Cardiac fibroblast (primary cell): ENCODE results near the gene ECM1.

Source experiments
- DNase-seq, 2 donors: peaks; one replicate each; pipeline versions ENCODE4 v3.0.0 to v3.0.0-alpha.2; 2010; ENCODE audit warnings: low read depth in 2 of 2
- H3K4me3 ChIP-seq, 2 donors: replicated peaks in 1 of 2; 1 replicate in 1 of 2; 2 replicates in 1 of 2; pipeline ENCODE4 v1.5.1; 2011; ENCODE audit warnings: low read depth in 2 of 2, low read length in 2 of 2, mild to moderate bottlenecking in 2 of 2, moderate library complexity in 1 of 2
- TF ChIP-seq, protein P1 (sequence below): IDR thresholded peaks from one replicate; pipeline ENCODE4 v1.5.1; 2011; ENCODE audit warnings: low read depth, mild to moderate bottlenecking, low read length, inconsistent platforms

The ECM1 gene

DNA sequence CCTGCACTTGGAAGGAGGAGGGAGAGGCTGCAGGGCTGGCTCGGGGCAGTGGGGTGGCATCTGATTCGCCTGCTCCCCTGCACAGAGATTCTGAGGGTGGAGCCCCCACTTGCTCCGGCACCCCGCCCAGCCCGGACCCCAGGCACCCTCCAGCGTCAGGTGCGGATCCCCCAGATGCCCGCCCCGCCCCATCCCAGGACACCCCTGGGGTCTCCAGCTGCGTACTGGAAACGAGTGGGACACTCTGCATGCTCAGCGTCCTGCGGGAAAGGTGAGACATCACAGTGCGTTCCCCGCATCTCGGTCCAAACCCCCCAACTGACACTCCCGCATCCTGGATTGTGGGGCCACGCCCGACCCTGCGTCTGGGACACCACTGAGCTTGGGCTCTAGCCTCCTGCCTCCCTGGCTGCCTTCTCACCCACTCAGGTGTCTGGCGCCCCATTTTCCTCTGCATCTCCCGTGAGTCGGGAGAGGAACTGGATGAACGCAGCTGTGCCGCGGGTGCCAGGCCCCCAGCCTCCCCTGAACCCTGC, 49.2 kb downstream of the ECM1 start:
- H3K4me3 ChIP-seq, result no peak overlapping the region
- TF ChIP-seq, protein P1, sequence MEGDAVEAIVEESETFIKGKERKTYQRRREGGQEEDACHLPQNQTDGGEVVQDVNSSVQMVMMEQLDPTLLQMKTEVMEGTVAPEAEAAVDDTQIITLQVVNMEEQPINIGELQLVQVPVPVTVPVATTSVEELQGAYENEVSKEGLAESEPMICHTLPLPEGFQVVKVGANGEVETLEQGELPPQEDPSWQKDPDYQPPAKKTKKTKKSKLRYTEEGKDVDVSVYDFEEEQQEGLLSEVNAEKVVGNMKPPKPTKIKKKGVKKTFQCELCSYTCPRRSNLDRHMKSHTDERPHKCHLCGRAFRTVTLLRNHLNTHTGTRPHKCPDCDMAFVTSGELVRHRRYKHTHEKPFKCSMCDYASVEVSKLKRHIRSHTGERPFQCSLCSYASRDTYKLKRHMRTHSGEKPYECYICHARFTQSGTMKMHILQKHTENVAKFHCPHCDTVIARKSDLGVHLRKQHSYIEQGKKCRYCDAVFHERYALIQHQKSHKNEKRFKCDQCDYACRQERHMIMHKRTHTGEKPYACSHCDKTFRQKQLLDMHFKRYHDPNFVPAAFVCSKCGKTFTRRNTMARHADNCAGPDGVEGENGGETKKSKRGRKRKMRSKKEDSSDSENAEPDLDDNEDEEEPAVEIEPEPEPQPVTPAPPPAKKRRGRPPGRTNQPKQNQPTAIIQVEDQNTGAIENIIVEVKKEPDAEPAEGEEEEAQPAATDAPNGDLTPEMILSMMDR, result no peak
- DNase-seq, result no peak

DNA sequence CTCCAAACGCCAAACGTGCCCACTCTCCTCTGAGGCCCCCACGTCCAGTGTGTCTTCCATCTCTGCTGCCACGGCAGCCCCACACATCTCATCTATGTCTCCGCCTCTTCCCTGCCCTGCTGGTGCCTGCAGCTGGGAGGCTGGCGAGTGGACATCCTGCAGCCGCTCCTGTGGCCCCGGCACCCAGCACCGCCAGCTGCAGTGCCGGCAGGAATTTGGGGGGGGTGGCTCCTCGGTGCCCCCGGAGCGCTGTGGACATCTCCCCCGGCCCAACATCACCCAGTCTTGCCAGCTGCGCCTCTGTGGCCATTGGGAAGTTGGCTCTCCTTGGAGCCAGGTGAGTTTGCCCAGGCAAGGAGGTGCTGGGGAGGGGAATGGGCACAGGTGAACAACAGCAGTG, 49.9 kb downstream of the ECM1 start:
- TF ChIP-seq, protein P1, result no peak
- H3K4me3 ChIP-seq, result no peak overlapping the region
- DNase-seq, result no peak

DNA sequence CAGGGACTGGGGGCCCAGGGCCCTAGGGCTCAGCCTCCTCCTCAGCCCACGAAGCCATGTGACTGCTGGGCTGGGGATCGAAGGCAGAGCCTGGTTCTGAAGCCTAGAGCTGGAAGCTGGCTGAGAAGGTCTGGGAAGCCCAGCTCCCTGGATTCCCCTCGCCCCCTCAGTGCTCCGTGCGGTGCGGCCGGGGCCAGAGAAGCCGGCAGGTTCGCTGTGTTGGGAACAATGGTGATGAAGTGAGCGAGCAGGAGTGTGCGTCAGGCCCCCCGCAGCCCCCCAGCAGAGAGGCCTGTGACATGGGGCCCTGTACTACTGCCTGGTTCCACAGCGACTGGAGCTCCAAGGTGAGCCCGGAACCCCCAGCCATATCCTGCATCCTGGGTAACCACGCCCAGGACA, 50.4 kb downstream of the ECM1 start:
- TF ChIP-seq, protein P1, result no peak
- no peak for DNase-seq
- peak overlapping the region; percentile 25 to 47 for H3K4me3 ChIP-seq

DNA sequence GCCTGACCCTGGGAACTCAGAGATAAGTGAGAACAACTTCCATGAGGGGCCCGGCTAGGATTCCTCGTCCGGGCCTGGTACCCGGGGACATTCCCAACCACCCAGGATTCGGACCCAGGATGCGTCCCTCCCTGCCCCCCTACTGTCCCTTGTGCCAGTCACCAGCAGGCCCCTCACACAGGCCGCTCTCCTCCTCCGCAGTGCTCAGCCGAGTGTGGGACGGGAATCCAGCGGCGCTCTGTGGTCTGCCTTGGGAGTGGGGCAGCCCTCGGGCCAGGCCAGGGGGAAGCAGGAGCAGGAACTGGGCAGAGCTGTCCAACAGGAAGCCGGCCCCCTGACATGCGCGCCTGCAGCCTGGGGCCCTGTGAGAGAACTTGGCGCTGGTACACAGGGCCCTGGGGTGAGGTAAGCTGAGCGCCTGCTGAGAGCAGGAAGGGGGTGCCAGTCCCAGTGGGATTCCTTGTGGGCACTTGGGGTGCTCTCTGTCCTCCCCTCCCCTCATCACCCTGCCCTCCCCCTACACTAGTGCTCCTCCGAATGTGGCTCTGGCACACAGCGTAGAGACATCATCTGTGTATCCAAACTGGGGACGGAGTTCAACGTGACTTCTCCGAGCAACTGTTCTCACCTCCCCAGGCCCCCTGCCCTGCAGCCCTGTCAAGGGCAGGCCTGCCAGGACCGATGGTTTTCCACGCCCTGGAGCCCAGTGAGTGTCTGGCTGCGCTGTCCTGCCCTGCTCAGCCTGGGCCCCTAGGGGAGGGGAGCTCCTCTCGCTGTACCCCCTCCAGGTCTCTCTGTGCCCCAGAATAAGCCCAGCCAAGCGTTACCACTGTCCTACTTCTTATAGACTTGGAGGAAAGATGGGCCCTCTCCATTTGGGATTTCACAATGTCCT, 51.1 kb downstream of the ECM1 start:
- peak overlapping the region; percentile 25 to 47 for H3K4me3 ChIP-seq
- peak; percentile 55 to 70 for DNase-seq
- TF ChIP-seq, protein P1, result no peak

DNA sequence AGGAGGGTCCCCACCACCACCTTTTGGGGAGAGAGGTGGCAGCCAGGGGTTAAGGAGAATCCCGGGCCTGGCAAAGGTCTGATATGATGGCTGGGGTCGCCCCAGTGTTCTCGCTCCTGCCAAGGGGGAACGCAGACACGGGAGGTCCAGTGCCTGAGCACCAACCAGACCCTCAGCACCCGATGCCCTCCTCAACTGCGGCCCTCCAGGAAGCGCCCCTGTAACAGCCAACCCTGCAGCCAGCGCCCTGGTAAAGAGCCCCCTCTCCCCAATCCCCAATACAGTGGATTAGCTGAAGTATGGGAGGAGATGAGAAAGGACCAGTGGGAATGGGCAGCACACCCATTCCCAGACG, 51.7 kb downstream of the ECM1 start:
- no peak overlapping the region for H3K4me3 ChIP-seq
- TF ChIP-seq, protein P1, result no peak
- no peak for DNase-seq

DNA sequence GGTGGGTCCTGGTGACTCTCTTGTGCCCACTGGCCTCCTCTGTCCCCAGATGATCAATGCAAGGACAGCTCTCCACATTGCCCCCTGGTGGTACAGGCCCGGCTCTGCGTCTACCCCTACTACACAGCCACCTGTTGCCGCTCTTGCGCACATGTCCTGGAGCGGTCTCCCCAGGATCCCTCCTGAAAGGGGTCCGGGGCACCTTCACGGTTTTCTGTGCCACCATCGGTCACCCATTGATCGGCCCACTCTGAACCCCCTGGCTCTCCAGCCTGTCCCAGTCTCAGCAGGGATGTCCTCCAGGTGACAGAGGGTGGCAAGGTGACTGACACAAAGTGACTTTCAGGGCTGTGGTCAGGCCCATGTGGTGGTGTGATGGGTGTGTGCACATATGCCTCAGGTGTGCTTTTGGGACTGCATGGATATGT, 52.1 kb downstream of the ECM1 start:
- H3K4me3 ChIP-seq, result peak overlapping the region in 1 of 2 donors; percentile 67
- TF ChIP-seq, protein P1, result peak; percentile 90
- peak; percentile 66 to 71 for DNase-seq
